ENCODE results near the gene IFRD2.

The IFRD2 gene

GRCh38 chr3:50327943-50328691 is 35.9 kb upstream of the IFRD2 start, which contains the start of gene TUSC2:
TSS of gene TUSC2 (minus strand) at chr3:50328223. CDS start at chr3:50328099, 124 bp downstream.
- Mint-ChIP-seq H3K27me3 (no peaks in the 10 kb centered on the region), H3K9me3 (no peaks in the 10 kb centered on the region), H3K27ac (peak within 1 kb of the TSS; percentile 79 to 95), H3K4me1 (peaks cover 50% of the 10 kb centered on the region), H3K4me3 (peak within 1 kb of the TSS; percentile 87)
- DNase-seq (peak; percentile 89 to 95), ATAC-seq (peak; percentile 93)

DNA sequence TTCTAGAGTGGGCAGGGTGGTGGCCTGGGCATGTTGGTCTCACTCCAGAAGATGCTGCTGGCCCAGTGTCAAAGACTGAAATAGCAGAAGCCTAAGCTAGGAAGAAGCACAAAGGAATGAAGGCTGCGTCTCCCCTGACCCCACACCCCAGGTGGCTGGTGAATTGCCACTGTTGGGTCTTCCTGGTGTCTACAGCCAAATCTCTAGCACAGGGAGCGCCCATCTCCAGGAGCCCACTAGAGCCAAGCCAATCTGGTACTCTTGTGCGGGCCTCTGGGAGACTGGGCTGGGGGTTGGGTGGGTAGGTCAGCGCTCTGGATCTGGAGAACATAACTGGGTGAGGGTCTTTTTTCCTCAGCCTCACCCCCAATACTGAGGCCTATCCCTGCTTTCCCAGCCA is 34.9 kb upstream of the IFRD2 start:
- Mint-ChIP-seq H3K27me3 (no peaks in the 10 kb centered on the region), H3K4me1 (peaks cover 60% of the 10 kb centered on the region), H3K27ac (peak overlapping the region; percentile 76 to 95), H3K9me3 (no peaks in the 10 kb centered on the region), H3K4me3 (peak overlapping the region; percentile 87)
- ATAC-seq: no peak
- DNase-seq: no peak

DNA sequence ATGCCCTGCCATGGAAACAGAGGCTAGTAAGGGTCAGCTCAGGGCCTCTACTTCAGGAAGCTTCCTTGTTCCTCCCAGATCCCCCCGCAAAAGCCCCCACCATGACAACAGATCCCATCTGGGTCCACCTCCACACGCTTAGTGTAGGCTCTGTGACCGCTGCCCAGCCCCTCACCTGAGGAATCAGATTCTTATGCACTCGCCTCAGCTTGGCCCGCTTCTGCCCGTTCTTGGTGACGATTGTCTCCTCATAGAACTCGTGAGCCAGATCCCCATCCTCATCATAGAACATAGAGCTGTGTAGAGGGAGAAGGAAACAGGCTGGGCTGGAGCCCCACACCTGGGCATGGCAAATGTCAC is 33.9 kb upstream of the IFRD2 start:
- Mint-ChIP-seq H3K4me1 (peaks cover 63% of the 10 kb centered on the region), H3K9me3 (no peaks in the 10 kb centered on the region), H3K27ac (no peak overlapping the region), H3K27me3 (no peaks in the 10 kb centered on the region), H3K4me3 (no peak overlapping the region)
- no peak for ATAC-seq
- DNase-seq: no peak

- Mint-ChIP-seq H3K27me3 (no peaks in the 10 kb centered on the region), H3K4me1 (peaks cover 64% of the 10 kb centered on the region), H3K27ac (peak overlapping the region in 1 of 2 donors; percentile 3), H3K4me3 (no peak overlapping the region), H3K9me3 (no peaks in the 10 kb centered on the region)
- ATAC-seq (no peak), DNase-seq (no peak)
Measured at GRCh38 chr3:50325497-50326181, 33.4 kb upstream of the IFRD2 start.

- peaks cover 65% of the 10 kb centered on the region for H3K4me1 Mint-ChIP-seq
- DNase-seq (no peak), ATAC-seq (no peak)
- H3K27me3 Mint-ChIP-seq: no peaks in the 10 kb centered on the region
- H3K9me3 Mint-ChIP-seq: no peaks in the 10 kb centered on the region
- no peak overlapping the region for H3K4me3 Mint-ChIP-seq
- peak overlapping the region in 1 of 2 donors; percentile 3 for H3K27ac Mint-ChIP-seq
Measured at GRCh38 chr3:50325113-50325480, 32.9 kb upstream of the IFRD2 start.

GRCh38 chr3:50324351-50325112 is 32.3 kb upstream of the IFRD2 start:
- no peak overlapping the region for H3K27ac Mint-ChIP-seq

DNA sequence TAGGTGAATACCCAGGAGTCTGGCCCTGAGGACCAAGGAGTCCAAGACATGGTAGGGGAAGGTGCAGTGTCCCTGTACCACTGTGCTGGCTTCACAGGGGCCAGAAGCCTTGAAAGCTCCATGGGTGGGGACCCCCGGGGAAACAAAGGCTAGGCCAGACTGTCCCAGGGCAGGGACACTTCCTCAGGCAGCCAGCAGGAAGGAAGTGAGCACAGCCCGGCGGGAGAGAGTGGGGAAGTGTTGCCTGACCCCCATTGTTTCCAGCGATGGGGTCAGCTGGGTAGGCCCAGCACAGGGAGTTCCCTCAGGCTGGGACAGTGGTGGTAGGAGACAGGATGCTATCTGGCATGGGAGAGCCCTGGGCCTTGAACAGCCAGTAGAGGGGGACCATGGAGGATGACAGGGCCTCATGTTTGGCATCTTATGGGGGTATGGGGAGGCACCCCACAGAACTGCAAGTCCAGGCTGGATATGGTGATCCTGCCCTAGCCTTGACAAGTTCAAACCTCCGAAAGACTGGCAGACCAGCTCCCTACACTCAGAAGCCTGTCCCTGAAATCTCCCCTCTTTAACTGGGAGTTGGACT is 31.5 kb upstream of the IFRD2 start:
- no peak for ATAC-seq
- Mint-ChIP-seq H3K4me1 (peaks cover 70% of the 10 kb centered on the region), H3K27ac (peak overlapping the region in 1 of 2 donors; percentile 52), H3K27me3 (no peaks in the 10 kb centered on the region), H3K9me3 (no peaks in the 10 kb centered on the region), H3K4me3 (no peak overlapping the region)
- no peak for DNase-seq

More at GRCh38 chr3:50324351-50325112, 32.3 kb upstream of the IFRD2 start:
- Mint-ChIP-seq H3K9me3 (no peaks in the 10 kb centered on the region), H3K4me1 (peaks cover 65% of the 10 kb centered on the region), H3K27me3 (no peaks in the 10 kb centered on the region), H3K4me3 (no peak overlapping the region)
- peak; percentile 48 for ATAC-seq
- DNase-seq: peak; percentile 68 to 71

GRCh38 chr3:50323092-50323600 is 30.9 kb upstream of the IFRD2 start:
- H3K4me3 Mint-ChIP-seq: no peak overlapping the region
- H3K27me3 Mint-ChIP-seq: no peaks in the 10 kb centered on the region
- H3K9me3 Mint-ChIP-seq: no peaks in the 10 kb centered on the region
- ATAC-seq (no peak), DNase-seq (no peak)
- peak overlapping the region in 1 of 2 donors; percentile 52 for H3K27ac Mint-ChIP-seq
- peaks cover 75% of the 10 kb centered on the region for H3K4me1 Mint-ChIP-seq

GRCh38 chr3:50322386-50323091 is 30.3 kb upstream of the IFRD2 start, which contains the start of gene HYAL2:
TSS of gene HYAL2 (minus strand) at chr3:50322745. CDS start at chr3:50320489, 2,256 bp downstream.
- H3K9me3 Mint-ChIP-seq: no peaks in the 10 kb centered on the region
- ATAC-seq (no peak), DNase-seq (no peak)
- H3K27ac Mint-ChIP-seq: peak within 1 kb of the TSS; percentile 99 to 100
- peaks cover 78% of the 10 kb centered on the region for H3K4me1 Mint-ChIP-seq
- no peaks in the 10 kb centered on the region for H3K27me3 Mint-ChIP-seq
- H3K4me3 Mint-ChIP-seq: peak within 1 kb of the TSS; percentile 83 to 85

DNA sequence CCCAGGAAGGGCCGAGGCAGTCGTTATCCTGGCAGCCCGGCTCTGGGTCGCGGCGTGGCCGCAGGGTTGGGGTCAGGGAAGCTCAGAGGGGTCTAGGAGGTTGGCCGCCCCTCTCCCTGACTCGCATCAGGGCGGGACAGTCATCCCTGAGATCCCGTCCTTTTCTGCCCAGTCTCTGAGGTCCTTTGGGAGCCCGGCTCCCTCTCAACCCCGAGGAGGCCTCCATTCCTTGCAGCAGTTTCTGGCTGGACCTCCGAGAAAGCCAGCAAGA is 29.8 kb upstream of the IFRD2 start:
- Mint-ChIP-seq H3K9me3 (no peaks in the 10 kb centered on the region), H3K4me1 (peaks cover 78% of the 10 kb centered on the region), H3K27ac (peak overlapping the region; percentile 65 to 100), H3K4me3 (peak overlapping the region; percentile 83 to 85), H3K27me3 (no peaks in the 10 kb centered on the region)
- DNase-seq (no peak), ATAC-seq (no peak)

DNA sequence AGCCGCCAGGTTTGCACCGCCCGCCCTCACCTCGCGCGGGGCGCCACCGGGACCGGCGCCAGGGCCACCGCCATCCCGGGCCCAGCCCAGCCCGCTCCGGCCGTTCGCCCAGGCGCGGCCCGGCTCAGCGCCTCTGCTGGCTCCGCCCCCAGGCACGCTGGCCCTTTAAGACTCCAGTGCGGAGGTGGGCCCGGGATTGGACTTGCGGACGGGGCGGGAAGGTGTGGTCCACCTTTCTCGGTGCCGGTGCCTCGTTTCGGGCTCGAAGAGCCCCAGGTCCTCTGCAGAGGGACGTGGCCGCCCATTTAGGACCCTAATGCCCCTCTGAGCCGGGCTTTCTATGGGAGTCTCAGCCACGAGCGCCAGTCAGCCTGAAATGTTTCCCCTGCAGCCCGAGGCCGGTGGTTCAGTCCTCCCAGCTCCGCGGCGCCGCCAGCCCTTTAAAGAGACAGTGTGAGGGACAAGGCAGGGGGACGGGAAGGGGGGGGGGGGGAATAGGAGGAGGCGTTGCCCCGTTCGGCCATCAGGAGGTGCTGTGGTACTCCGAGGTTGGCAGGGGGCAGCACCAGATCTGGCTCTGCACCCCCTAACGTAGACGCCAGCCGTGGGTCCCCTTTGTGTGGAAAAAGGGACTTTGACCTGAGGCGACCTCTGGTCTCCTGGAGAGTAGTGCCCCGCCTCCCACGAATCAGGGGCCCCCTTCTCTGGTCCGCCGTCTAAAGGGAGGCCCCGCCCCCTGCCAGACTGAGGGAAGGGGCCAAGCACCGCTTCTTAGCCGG is 29.3 kb upstream of the IFRD2 start:
- no peaks in the 10 kb centered on the region for H3K9me3 Mint-ChIP-seq
- DNase-seq (peak; percentile 84 to 86), ATAC-seq (peak; percentile 79)
- peaks cover 78% of the 10 kb centered on the region for H3K4me1 Mint-ChIP-seq
- H3K27me3 Mint-ChIP-seq: no peaks in the 10 kb centered on the region
- H3K27ac Mint-ChIP-seq: peak overlapping the region; percentile 99 to 100
- peak overlapping the region; percentile 83 to 85 for H3K4me3 Mint-ChIP-seq

GRCh38 chr3:50320853-50321335 is 28.7 kb upstream of the IFRD2 start:
- H3K27me3 Mint-ChIP-seq: no peaks in the 10 kb centered on the region
- peak overlapping the region; percentile 83 to 91 for H3K4me3 Mint-ChIP-seq
- H3K4me1 Mint-ChIP-seq: peaks cover 79% of the 10 kb centered on the region
- DNase-seq (no peak), ATAC-seq (peak; percentile 62)
- H3K27ac Mint-ChIP-seq: peak overlapping the region; percentile 53 to 85
- H3K9me3 Mint-ChIP-seq: no peaks in the 10 kb centered on the region

DNA sequence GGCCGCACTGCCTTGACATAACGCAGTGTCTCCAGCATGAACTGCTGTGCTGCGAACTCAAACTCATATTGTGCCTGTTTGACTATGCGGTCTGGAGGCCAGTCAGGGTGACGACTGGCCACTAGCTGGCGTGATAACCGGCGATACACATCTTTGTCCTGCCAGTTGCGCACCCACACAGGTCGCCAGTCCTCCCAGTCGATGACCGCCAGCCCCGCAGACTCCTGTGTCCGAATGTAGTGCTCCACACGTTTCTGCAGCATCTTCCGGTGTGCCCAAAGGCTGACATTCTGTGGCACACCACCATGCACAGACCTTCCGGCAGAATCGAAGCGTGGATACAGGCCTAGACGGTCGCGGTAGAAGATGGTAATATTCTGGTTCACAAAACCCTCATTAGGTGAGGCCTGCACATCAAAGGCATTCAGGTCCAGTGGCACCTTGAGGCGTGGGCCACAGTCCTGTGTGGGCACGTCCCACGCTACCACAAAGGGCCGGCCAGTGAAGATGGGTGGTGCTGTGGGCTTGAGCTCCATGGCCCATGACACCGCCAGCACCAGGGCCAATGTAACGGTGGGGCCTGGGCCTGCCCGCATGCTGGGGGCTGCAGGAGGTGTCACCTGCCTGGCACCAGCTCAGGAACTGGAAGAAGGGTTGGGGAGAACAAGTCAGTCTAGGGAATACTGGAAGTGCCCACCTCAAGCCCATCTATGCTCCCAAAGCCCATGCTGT is 27.8 kb upstream of the IFRD2 start:
- ATAC-seq (no peak), DNase-seq (no peak)
- H3K4me1 Mint-ChIP-seq: peaks cover 82% of the 10 kb centered on the region
- H3K27me3 Mint-ChIP-seq: no peaks in the 10 kb centered on the region
- H3K4me3 Mint-ChIP-seq: peak overlapping the region; percentile 83 to 91
- no peaks in the 10 kb centered on the region for H3K9me3 Mint-ChIP-seq
- H3K27ac Mint-ChIP-seq: no peak overlapping the region
